Right cardiac atrium (tissue), 5 donors: ENCODE measurements around the gene RSL24D1. TPM values are rescaled to one million over a fixed set of nuclear protein-coding genes. Genes with fewer than 3 reads are reported as not detected.
"Not testable (repeated sequence)": the region's sequence is repeated elsewhere in the genome, so short reads cannot be mapped to it uniquely, and the experiment has no call there.

Experiments used
- ATAC-seq, 2 donors: fragments of 200-7000 bp; cut with Tn5 transposase; one replicate each; pipeline versions ENCODE4 v1.8.0 to v1.9.1; 2020; ENCODE audit warnings: moderate library complexity in 2 of 2, mild to moderate bottlenecking in 1 of 2
- DNase-seq, 3 donors: peaks; one replicate each; pipeline ENCODE4 v3.0.0-alpha.2; 2020
- H3K27ac ChIP-seq: one replicate; pipeline ENCODE4 v1.5.1; 2013; ENCODE audit warnings: mild to moderate bottlenecking, low read length, control low read depth, moderate library complexity
- H3K27me3 ChIP-seq: one replicate; pipeline ENCODE4 v1.6.1; 2013; ENCODE audit not compliant: control insufficient read depth, insufficient read depth
- H3K4me1 ChIP-seq: one replicate; pipeline ENCODE4 v1.6.1; 2013; ENCODE audit warnings: low read length; ENCODE audit not compliant: control insufficient read depth, insufficient read depth
- H3K4me3 ChIP-seq: one replicate; pipeline ENCODE4 v1.5.1; 2013; ENCODE audit warnings: low read length, control low read depth
- H3K9me3 ChIP-seq: one replicate; pipeline ENCODE4 v1.6.1; 2013; ENCODE audit warnings: low read length; ENCODE audit not compliant: control insufficient read depth
- WGBS: extraction: QIAGEN DNeasy Blood & Tissue Kit; methylation state at CpG from one replicate; pipeline ENCODE4 v1.1.7; 2013; 5-methylcytosine and 5-hydroxymethylcytosine counted together
- intact Hi-C, 4 donors: fragments of 100-400 bp; cut with DNase I; formaldehyde crosslinking; loops; one replicate each; pipeline versions ENCODE4 v1.11.0 to v1.14.0; 2022 to 2023
- polyA plus RNA-seq: library from polyadenylated mRNA; stranded (reverse); fragments of 200-250 nt; gene quantifications from one replicate; pipeline ENCODE4 v1.2.3, GENCODE V29; 2013
- total RNA-seq, 4 donors: library from RNA; stranded (reverse); fragmentation: NEBNext Ultra II Directional; extraction: Animal tissue kit (Norgen Biotek cat#: 25700); gene quantifications; one replicate each; pipeline ENCODE4 v1.2.1, GENCODE V29; 2021
- donor health status: healthy with polysubstance abuse.
- donor health status: DM: no; HTN: yes; CAD: no.
- donor health status: DM: no; HTN: no; CAD: no.
- donor health status: DM: no; HTN: yes; CAD: no; lungs with severe emphysema.
- donor health status: DM: yes; HTN: yes; CAD: no.

Gene RSL24D1
- total and polyA plus RNA-seq, 5 donors = 54.0 to 59.2 (median 55.1) TPM

GRCh38 chr15:55164284-55164683 lies 32.5 kb downstream of the RSL24D1 start:
- 66% methylated on average over 4 of the region's 4 CpGs for WGBS
- Histone ChIP-seq H3K27ac (no peak overlapping the region), H3K9me3 (no peaks in the 10 kb centered on the region), H3K4me3 (no peak overlapping the region), H3K27me3 (no peaks in the 10 kb centered on the region), H3K4me1 (no peaks in the 10 kb centered on the region)
- peak in 1 of 3 donors; percentile 37 for DNase-seq
- no peak for ATAC-seq
- intact Hi-C loops = no loop called here

- no peak for ATAC-seq
- no peak overlapping the region for H3K27ac ChIP-seq
- H3K4me1 ChIP-seq = no peaks in the 10 kb centered on the region
- H3K4me3 ChIP-seq = no peak overlapping the region
- H3K9me3 ChIP-seq = no peaks in the 10 kb centered on the region
- intact Hi-C loops = no loop called here
- WGBS = 48% methylated on average over 3 of the region's 3 CpGs
- H3K27me3 ChIP-seq = no peaks in the 10 kb centered on the region
- no peak for DNase-seq
These were observed 45.1 kb downstream of the RSL24D1 start for GRCh38 chr15:55151631-55152030.

GRCh38 chr15:55143132-55143531 lies 53.6 kb downstream of the RSL24D1 start:
- H3K27ac ChIP-seq, DNase-seq, H3K9me3 ChIP-seq, H3K4me1 ChIP-seq, H3K27me3 ChIP-seq, intact Hi-C loops, ATAC-seq, H3K4me3 ChIP-seq: not testable (repeated sequence)
- 90% methylated on average over 8 of the region's 8 CpGs for WGBS

GRCh38 chr15:55133972-55134371 lies 62.8 kb downstream of the RSL24D1 start:
- no peak overlapping the region for H3K27ac ChIP-seq
- H3K9me3 ChIP-seq = peaks cover 2% of the 10 kb centered on the region
- ATAC-seq = no peak
- no peak for DNase-seq
- WGBS = 89% methylated on average over 2 of the region's 2 CpGs
- intact Hi-C loops = no loop called here
- H3K4me1 ChIP-seq = no peaks in the 10 kb centered on the region
- no peaks in the 10 kb centered on the region for H3K27me3 ChIP-seq
- no peak overlapping the region for H3K4me3 ChIP-seq

- Histone ChIP-seq H3K9me3 (peaks cover 2% of the 10 kb centered on the region), H3K27ac (no peak overlapping the region), H3K4me3 (no peak overlapping the region), H3K4me1 (no peaks in the 10 kb centered on the region), H3K27me3 (no peaks in the 10 kb centered on the region)
- ATAC-seq (no peak), DNase-seq (no peak)
- intact Hi-C loops = no loop called here
- WGBS = 92% methylated on average over 2 of the region's 2 CpGs
These were observed 64.1 kb downstream of the RSL24D1 start for GRCh38 chr15:55132672-55133071.

Other genes starting within 250 kb of the RSL24D1 start
- gene RAB27A, start 92.9 kb upstream of the RSL24D1 start, total RNA-seq = 10 to 100 TPM in 2 of 4 donors, 1 to 10 TPM in 2; 7.6 to 18.0 (median 9.7) TPM
- 3.0 TPM for gene RAB27A, start 92.9 kb upstream of the RSL24D1 start, polyA plus RNA-seq
- gene PIGBOS1, start 122.2 kb upstream of the RSL24D1 start, total RNA-seq = 10 to 100 TPM in 1 of 4 donors, 1 to 10 TPM in 3; 8.0 to 10.2 (median 9.0) TPM
- gene PIGBOS1, start 122.2 kb upstream of the RSL24D1 start, polyA plus RNA-seq = 21.5 TPM
- 1 to 10 TPM; 3.2 to 6.7 (median 5.4) TPM for gene PIGB, start 122.3 kb upstream of the RSL24D1 start, total RNA-seq
- gene PIGB, start 122.3 kb upstream of the RSL24D1 start, polyA plus RNA-seq = 5.3 TPM
- 100 to 1,000 TPM in 1 of 4 donors, 10 to 100 TPM in 3; 66.1 to 105 (median 82.3) TPM for gene CCPG1, start 211.4 kb upstream of the RSL24D1 start, total RNA-seq
- gene CCPG1, start 211.4 kb upstream of the RSL24D1 start, polyA plus RNA-seq = 33.6 TPM
- 1 to 10 TPM; 2.7 to 6.4 (median 4.6) TPM for gene PIERCE2, start 211.6 kb upstream of the RSL24D1 start, total RNA-seq
- 10.3 TPM for gene PIERCE2, start 211.6 kb upstream of the RSL24D1 start, polyA plus RNA-seq